ENCODE results near the gene ACTL6B. TPM values are rescaled to one million over a fixed set of nuclear protein-coding genes. Genes with fewer than 3 reads are reported as not detected.
A peak's percentile ranks its signal among the peaks of the same experiment; 100 is the strongest.

ACTL6B gene
- total and polyA plus RNA-seq, 9 of the 15 experiments (the other 6 are each of a cell fraction or from before 2014, with no cell fraction given): not detected

- TF ChIP-seq ZNF592 (IDR thresholded peaks at IDR 0.05) (peak; percentile 45; the same call in 1 of the 2 replicates), FIP1L1 (IDR thresholded peaks at IDR 0.05; ENCODE audit: low read depth, low read length, poor library complexity, severe bottlenecking) (no peak), ZBTB11 (CRISPR knock-in tag; IDR thresholded peaks at IDR 0.05) (no peak; a peak in 1 of 6 replicates), ZNF224 (CRISPR knock-in tag; IDR thresholded peaks at IDR 0.05) (no peak), HEY1 (CRISPR knock-in tag; IDR thresholded peaks at IDR 0.05; ENCODE audit: borderline replicate concordance) (no peak), KDM4B (IDR thresholded peaks at IDR 0.05; ENCODE audit: borderline replicate concordance in 2 of 2, low read depth in 1 of 2) (peak in 1 of 2 experiments; percentile 3; a peak in 1 of 4 replicates), ZNF121 (CRISPR knock-in tag; conservative IDR thresholded peaks at IDR 0.05) (no peak), NR2C1 (IDR thresholded peaks at IDR 0.05) (no peak), NR2C1 (tag; IDR thresholded peaks at IDR 0.05) (no peak), CREBBP (IDR thresholded peaks at IDR 0.05; ENCODE audit: low read depth, low read length) (no peak), CGGBP1 (CRISPR knock-in tag; IDR thresholded peaks at IDR 0.05) (no peak), MCM3 (IDR thresholded peaks at IDR 0.05) (no peak), ILK (tag; IDR thresholded peaks at IDR 0.05; ENCODE audit: borderline replicate concordance, low read depth) (no peak), NCOA2 (IDR thresholded peaks at IDR 0.05; ENCODE audit: partially characterized antibody in 2 of 2) (no peak), ZNF644 (tag; IDR thresholded peaks at IDR 0.05; ENCODE audit: low read depth) (no peak; the same call in 1 of the 2 replicates), BHLHE40 (IDR thresholded peaks at IDR 0.05; ENCODE audit: low read length) (0 out of 2 replicates have a peak, but pooled peaks have one; percentile 5), TRIM24 (IDR thresholded peaks at IDR 0.05) (no peak), ZNF583 (CRISPR knock-in tag; IDR thresholded peaks at IDR 0.05) (0 out of 2 replicates have a peak, but pooled peaks have one; percentile 48)
These were observed 15.5 kb downstream of the ACTL6B start (continued) for GRCh38 chr7:100640517-100641440.

Data from K562 (cell line).